ENCODE data around the gene PDAP1.
A peak's percentile ranks its signal among the peaks of the same experiment; 100 is the strongest.
"Not testable (repeated sequence)": the region's sequence is repeated elsewhere in the genome, so short reads cannot be mapped to it uniquely, and the experiment has no call there.

Gene PDAP1

DNA sequence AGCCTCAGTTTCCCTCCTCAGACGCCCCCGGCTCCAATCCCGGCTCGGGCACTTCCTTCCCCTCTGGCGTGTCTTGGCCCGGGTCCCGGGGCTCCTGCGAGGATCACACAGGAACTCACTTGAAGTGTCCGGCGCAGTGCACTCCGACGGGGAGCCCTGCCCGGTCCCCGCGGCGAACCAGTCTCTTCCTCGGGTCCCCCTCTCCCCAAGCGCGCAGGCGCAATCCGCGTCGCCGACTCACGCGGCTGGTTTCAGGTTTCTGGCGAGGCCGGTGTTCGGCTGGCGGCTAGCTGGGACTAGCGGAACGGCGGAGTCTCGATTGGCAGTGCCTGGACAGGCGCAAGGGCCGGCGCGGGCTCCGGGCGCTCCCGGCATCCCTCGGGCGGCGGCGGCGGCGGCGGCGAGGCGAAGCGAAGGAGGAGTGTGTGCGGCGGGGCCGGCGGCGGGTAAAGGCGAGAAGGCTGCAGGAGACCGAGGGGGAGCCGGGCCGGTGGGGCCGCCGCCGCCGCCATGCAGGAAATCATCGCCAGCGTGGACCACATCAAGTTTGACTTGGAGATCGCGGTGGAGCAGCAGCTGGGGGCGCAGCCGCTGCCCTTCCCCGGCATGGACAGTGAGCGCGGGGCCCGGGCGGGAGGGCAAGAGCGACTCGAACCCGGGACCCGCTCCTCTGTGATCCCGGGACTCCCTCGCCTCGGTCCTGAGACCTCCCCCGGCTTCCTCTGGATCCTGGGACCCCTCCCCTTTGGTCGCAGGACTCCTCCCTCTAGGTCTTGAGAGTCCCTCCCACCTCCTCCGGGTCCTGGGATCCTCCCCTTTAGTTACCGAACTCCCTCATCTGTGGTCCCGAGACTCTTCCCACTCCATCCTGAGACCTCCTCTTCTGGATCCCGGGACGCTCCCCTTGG is 30.4 kb upstream of the PDAP1 start, which contains the start of the genes CPSF4 and PTCD1:
Gene CPSF4, plus strand, starts transcription at position 371 of the 908 bp plus-strand sequence. Its CDS starts 140 bp downstream, at position 511.
Gene PTCD1, minus strand, starts transcription at position 226 of the 908 bp plus-strand sequence. CDS start 3,556 bp downstream, outside the sequence.
- Histone ChIP-seq H3K27me3 (replicated peaks in 2 of 5; ENCODE audit: control insufficient read depth in 4 of 5, insufficient read depth in 5 of 5, low read length in 4 of 5) (no peaks in the 10 kb centered on the region), H3K9me3 (ENCODE audit: control extremely low read depth in 1 of 5, control insufficient read depth in 4 of 5, insufficient read depth in 2 of 5, low read depth in 1 of 5, low read length in 4 of 5) (no peaks in the 10 kb centered on the region), H3K4me3 (ENCODE audit: control insufficient read depth in 1 of 7, extremely low read depth in 1 of 7, insufficient read depth in 4 of 7, low read depth in 2 of 7, low read length in 6 of 7) (peak within 1 kb of the TSS; percentile 90 to 98 (median 97)), H3K36me3 (ENCODE audit: control insufficient read depth in 4 of 4, insufficient read depth in 4 of 4, low read length in 3 of 4) (peaks cover 5 to 32% (median 13%) of the 10 kb centered on the region in 4 experiments), H3K27ac (ENCODE audit: insufficient read depth in 1 of 2, low read depth in 1 of 2, low read length in 2 of 2, poor library complexity in 1 of 2, severe bottlenecking in 2 of 2) (peak within 1 kb of the TSS; percentile 68 to 82), H3K4me1 (ENCODE audit: control extremely low read depth in 1 of 4, control insufficient read depth in 4 of 4, insufficient read depth in 4 of 4, low read length in 3 of 4) (peaks cover 6 to 22% (median 16%) of the 10 kb centered on the region in 4 experiments)
- peak; percentile 92 to 94 (median 93) for DNase-seq
- WGBS (ENCODE audit: insufficient coverage) = 0% methylated on average over 86 of the region's 89 CpGs
- CTCF ChIA-PET = interaction anchor here (0.6 kb wide), 2 partner anchors 30 to 511 kb away, joined by 3 read pairs; partner anchors contain the start of gene BUD31
- POLR2A ChIA-PET = interaction anchor here (1.1 to 1.6 kb wide), 2 partner anchors 31 to 63 kb away, joined by 3 to 7 read pairs; partner anchors contain the start of genes BUD31 and PDAP1

DNA sequence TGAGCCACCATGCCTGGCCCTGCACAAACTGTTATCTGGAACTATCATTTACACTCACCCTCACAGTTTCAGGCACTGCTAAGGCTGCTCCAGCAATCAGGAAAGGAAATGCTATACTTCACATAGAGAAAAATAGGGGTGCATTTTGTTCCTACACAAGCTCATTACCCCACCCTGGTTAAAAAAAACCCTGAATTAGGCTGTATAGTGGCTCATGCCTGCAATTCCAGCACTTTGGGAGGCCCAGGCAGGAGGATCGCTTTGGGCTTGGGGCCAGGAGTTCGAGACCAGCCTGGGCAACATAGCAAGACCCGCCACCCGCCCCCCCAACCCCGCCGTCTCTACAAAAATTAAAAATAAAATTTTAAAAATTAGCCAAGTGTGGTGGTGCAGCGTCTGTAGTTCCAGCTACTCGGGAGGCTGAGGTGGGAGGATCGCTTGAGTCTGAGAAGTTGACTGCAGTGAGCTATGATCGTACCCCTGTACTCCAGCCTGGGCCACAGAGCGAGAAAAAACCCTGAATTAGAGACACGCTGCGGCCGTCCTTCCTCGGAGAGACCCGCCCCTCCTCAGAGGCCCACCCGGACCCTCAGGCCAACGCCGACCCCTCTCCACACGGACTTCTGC is 29.7 kb upstream of the PDAP1 start:
- Histone ChIP-seq H3K27ac (ENCODE audit: insufficient read depth in 1 of 2, low read depth in 1 of 2, low read length in 2 of 2, poor library complexity in 1 of 2, severe bottlenecking in 2 of 2) (peak overlapping the region; percentile 68 to 82), H3K27me3 (replicated peaks in 2 of 5; ENCODE audit: control insufficient read depth in 4 of 5, insufficient read depth in 5 of 5, low read length in 4 of 5) (no peaks in the 10 kb centered on the region), H3K4me3 (ENCODE audit: control insufficient read depth in 1 of 7, extremely low read depth in 1 of 7, insufficient read depth in 4 of 7, low read depth in 2 of 7, low read length in 6 of 7) (peak overlapping the region; percentile 90 to 98 (median 97)), H3K4me1 (ENCODE audit: control extremely low read depth in 1 of 4, control insufficient read depth in 4 of 4, insufficient read depth in 4 of 4, low read length in 3 of 4) (peaks cover 6 to 22% (median 16%) of the 10 kb centered on the region in 4 experiments), H3K9me3 (ENCODE audit: control extremely low read depth in 1 of 5, control insufficient read depth in 4 of 5, insufficient read depth in 2 of 5, low read depth in 1 of 5, low read length in 4 of 5) (no peaks in the 10 kb centered on the region), H3K36me3 (ENCODE audit: control insufficient read depth in 4 of 4, insufficient read depth in 4 of 4, low read length in 3 of 4) (peaks cover 5 to 32% (median 17%) of the 10 kb centered on the region in 4 experiments)
- ChIA-PET CTCF (interaction anchor here (0.6 kb wide), 2 partner anchors 29 to 512 kb away, joined by 3 read pairs; partner anchors contain the start of gene BUD31), POLR2A (interaction anchor here (1.6 kb wide), 1 partner anchor 30 kb away, joined by 7 read pairs; the partner anchor contains the start of genes BUD31 and PDAP1)
- 7% methylated on average over 14 of the region's 20 CpGs for WGBS (ENCODE audit: insufficient coverage)
- DNase-seq = peak in 1 of 3 donors; percentile 6

DNA sequence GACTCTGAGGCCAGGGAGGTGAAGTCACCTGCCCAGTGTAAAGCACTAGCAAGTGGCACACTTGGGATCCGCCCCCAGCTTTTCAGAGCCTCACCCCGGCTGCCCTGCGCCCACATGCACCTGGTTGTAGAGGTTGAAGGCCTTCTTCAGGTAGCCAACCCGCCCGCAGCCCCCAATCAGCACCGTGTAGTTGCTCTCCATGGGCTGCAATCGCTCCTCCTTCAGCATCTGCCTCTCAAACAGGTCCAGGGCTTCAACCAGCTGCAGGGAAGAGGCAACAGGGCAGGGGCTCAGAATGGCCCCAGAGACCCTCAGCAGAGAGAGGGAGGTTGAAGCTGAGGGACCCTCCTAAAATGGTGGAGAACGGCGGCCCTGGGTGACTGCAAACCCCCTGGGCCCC is 24.8 kb upstream of the PDAP1 start:
- H3K36me3 ChIP-seq (ENCODE audit: control insufficient read depth in 4 of 4, insufficient read depth in 4 of 4, low read length in 3 of 4) = peaks cover 5 to 51% (median 42%) of the 10 kb centered on the region in 4 experiments
- POLR2A ChIA-PET = no interaction called here

DNA sequence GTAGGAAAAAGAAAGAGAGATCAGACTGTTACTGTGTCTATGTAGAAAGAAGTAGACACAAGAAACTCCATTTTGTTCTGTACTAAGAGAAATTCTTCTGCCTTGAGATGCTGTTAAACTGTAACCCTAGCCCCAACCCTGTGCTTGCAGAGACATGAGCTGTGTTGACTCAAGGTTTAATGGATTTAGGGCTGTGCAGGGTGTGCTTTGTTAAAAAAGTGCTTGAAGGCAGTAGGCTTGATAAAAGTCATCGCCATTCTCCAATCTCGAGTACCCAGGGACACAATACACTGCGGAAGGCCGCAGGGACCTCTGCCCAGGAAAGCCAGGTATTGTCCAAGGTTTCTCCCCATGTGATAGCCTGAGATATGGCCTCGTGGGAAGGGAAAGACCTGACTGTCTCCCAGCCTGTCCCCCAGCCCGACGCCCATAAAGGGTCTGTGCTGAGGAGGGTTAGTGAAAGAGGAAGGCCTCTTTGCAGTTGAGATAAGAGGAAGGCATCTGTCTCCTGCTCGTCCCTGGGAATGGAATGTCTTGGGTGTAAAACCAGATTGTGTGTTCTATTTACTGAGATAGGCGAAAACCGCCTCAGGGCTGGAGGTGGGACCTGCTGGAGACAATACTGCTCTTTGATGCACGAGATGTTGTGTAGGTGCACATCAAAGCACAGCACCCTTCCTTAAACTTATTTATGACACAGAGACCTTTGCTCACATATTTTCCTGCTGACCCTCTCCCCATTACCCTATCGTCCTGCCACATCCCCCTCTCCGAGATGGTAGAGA is 23.6 kb upstream of the PDAP1 start:
- 97% methylated on average over 12 of the region's 13 CpGs for WGBS (ENCODE audit: insufficient coverage)
- POLR2A ChIA-PET = interaction anchor here (0.7 kb wide), 1 partner anchor 34 kb away, joined by 3 read pairs; no protein-coding TSS in a partner anchor
- H3K27me3 ChIP-seq (replicated peaks in 2 of 5; ENCODE audit: control insufficient read depth in 4 of 5, insufficient read depth in 5 of 5, low read length in 4 of 5); H3K9me3 ChIP-seq (ENCODE audit: control extremely low read depth in 1 of 5, control insufficient read depth in 4 of 5, insufficient read depth in 2 of 5, low read depth in 1 of 5, low read length in 4 of 5); CTCF ChIA-PET; H3K27ac ChIP-seq (ENCODE audit: insufficient read depth in 1 of 2, low read depth in 1 of 2, low read length in 2 of 2, poor library complexity in 1 of 2, severe bottlenecking in 2 of 2); H3K4me3 ChIP-seq (ENCODE audit: control insufficient read depth in 1 of 7, extremely low read depth in 1 of 7, insufficient read depth in 4 of 7, low read depth in 2 of 7, low read length in 6 of 7); H3K4me1 ChIP-seq (ENCODE audit: control extremely low read depth in 1 of 4, control insufficient read depth in 4 of 4, insufficient read depth in 4 of 4, low read length in 3 of 4); DNase-seq: not testable (repeated sequence)
- H3K36me3 ChIP-seq (ENCODE audit: control insufficient read depth in 4 of 4, insufficient read depth in 4 of 4, low read length in 3 of 4) = peaks cover 5 to 52% (median 42%) of the 10 kb centered on the region in 4 experiments

More for the DNA sequence above, 24.8 kb upstream of the PDAP1 start:
- H3K9me3 ChIP-seq (ENCODE audit: control extremely low read depth in 1 of 5, control insufficient read depth in 4 of 5, insufficient read depth in 2 of 5, low read depth in 1 of 5, low read length in 4 of 5) = no peaks in the 10 kb centered on the region
- DNase-seq = no peak
- no peak overlapping the region for H3K4me3 ChIP-seq (ENCODE audit: control insufficient read depth in 1 of 7, extremely low read depth in 1 of 7, insufficient read depth in 4 of 7, low read depth in 2 of 7, low read length in 6 of 7)
- H3K27ac ChIP-seq (ENCODE audit: insufficient read depth in 1 of 2, low read depth in 1 of 2, low read length in 2 of 2, poor library complexity in 1 of 2, severe bottlenecking in 2 of 2) = no peak overlapping the region
- H3K27me3 ChIP-seq (replicated peaks in 2 of 5; ENCODE audit: control insufficient read depth in 4 of 5, insufficient read depth in 5 of 5, low read length in 4 of 5) = no peaks in the 10 kb centered on the region
- 90% methylated on average over 2 of the region's 9 CpGs for WGBS (ENCODE audit: insufficient coverage)
- CTCF ChIA-PET = interaction anchor here (0.6 kb wide), 1 partner anchor 63 kb away, joined by 3 read pairs; no protein-coding TSS in a partner anchor
- H3K4me1 ChIP-seq (ENCODE audit: control extremely low read depth in 1 of 4, control insufficient read depth in 4 of 4, insufficient read depth in 4 of 4, low read length in 3 of 4) = peaks cover 0 to 9% (median 4%) of the 10 kb centered on the region in 4 experiments

DNA sequence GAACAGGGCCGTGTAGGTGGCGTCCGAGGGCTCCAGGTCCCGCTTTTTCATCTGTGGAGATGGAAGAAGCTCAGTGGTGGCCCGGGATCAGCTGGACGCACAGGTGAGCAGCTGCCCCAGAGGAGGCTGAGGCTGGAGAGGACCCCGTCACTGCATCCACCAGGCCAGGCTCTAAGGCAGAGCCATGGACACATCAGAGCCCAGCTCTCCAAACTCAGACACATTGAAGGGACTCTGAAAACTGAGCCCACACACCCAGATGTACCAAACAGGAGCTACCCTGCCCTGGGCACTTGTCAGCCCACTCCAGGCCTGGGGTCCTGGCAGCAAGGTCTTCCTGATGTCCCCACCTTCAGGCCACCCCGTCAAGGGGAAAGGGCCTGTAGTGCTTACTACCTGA is 21.4 kb upstream of the PDAP1 start:
- H3K4me3 ChIP-seq (ENCODE audit: control insufficient read depth in 1 of 7, extremely low read depth in 1 of 7, insufficient read depth in 4 of 7, low read depth in 2 of 7, low read length in 6 of 7) = no peak overlapping the region
- H3K9me3 ChIP-seq (ENCODE audit: control extremely low read depth in 1 of 5, control insufficient read depth in 4 of 5, insufficient read depth in 2 of 5, low read depth in 1 of 5, low read length in 4 of 5) = no peaks in the 10 kb centered on the region
- 95% methylated on average over 6 of the region's 8 CpGs for WGBS (ENCODE audit: insufficient coverage)
- ChIA-PET POLR2A (no interaction called here), CTCF (interaction anchor here (1.0 to 1.2 kb wide), 3 partner anchors 10 to 16 kb away, joined by 3 to 6 read pairs (median 3); no protein-coding TSS in a partner anchor)
- H3K27ac ChIP-seq (ENCODE audit: insufficient read depth in 1 of 2, low read depth in 1 of 2, low read length in 2 of 2, poor library complexity in 1 of 2, severe bottlenecking in 2 of 2) = no peak overlapping the region
- DNase-seq = no peak
- H3K27me3 ChIP-seq (replicated peaks in 2 of 5; ENCODE audit: control insufficient read depth in 4 of 5, insufficient read depth in 5 of 5, low read length in 4 of 5) = no peaks in the 10 kb centered on the region
- no peaks in the 10 kb centered on the region for H3K4me1 ChIP-seq (ENCODE audit: control extremely low read depth in 1 of 4, control insufficient read depth in 4 of 4, insufficient read depth in 4 of 4, low read length in 3 of 4)
- H3K36me3 ChIP-seq (ENCODE audit: control insufficient read depth in 4 of 4, insufficient read depth in 4 of 4, low read length in 3 of 4) = peaks cover 6 to 58% (median 45%) of the 10 kb centered on the region in 4 experiments

DNA sequence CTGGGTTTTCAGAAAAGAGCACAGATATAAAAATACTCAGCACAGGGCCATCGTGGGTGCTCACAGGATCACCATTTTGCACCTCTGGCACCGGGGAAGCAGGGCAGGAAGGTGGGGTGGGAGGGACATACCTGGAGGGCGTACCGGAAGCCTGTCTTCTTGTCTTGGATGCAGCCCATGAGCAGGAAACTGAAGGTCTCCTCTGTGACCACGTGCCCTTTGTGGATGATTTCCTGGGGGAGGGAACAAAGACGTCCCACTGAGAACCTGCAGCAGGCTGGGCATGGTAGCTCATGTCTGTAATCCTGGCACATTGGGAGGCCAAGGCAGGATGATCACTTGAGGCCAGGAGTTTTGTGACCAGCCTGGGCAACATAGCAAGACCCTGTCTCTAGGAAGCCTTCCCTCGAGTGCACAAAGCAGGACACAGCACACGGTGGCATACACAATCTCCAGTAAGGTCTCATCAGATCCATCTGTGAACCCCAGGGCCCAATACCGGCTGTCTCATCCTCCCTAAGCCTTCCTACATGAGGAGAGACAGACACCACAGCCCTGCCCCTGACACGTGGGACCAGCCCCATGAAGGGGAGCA is 20.7 kb upstream of the PDAP1 start:
- POLR2A ChIA-PET = no interaction called here
- no peaks in the 10 kb centered on the region for H3K27me3 ChIP-seq (replicated peaks in 2 of 5; ENCODE audit: control insufficient read depth in 4 of 5, insufficient read depth in 5 of 5, low read length in 4 of 5)
- 95% methylated on average over 10 of the region's 10 CpGs for WGBS (ENCODE audit: insufficient coverage)
- no peaks in the 10 kb centered on the region for H3K4me1 ChIP-seq (ENCODE audit: control extremely low read depth in 1 of 4, control insufficient read depth in 4 of 4, insufficient read depth in 4 of 4, low read length in 3 of 4)
- CTCF ChIA-PET = interaction anchor here (1.1 kb wide), 1 partner anchor 9 kb away, joined by 6 read pairs; no protein-coding TSS in a partner anchor
- no peaks in the 10 kb centered on the region for H3K9me3 ChIP-seq (ENCODE audit: control extremely low read depth in 1 of 5, control insufficient read depth in 4 of 5, insufficient read depth in 2 of 5, low read depth in 1 of 5, low read length in 4 of 5)
- no peak for DNase-seq
- H3K36me3 ChIP-seq (ENCODE audit: control insufficient read depth in 4 of 4, insufficient read depth in 4 of 4, low read length in 3 of 4) = peaks cover 6 to 60% (median 45%) of the 10 kb centered on the region in 4 experiments
- no peak overlapping the region for H3K27ac ChIP-seq (ENCODE audit: insufficient read depth in 1 of 2, low read depth in 1 of 2, low read length in 2 of 2, poor library complexity in 1 of 2, severe bottlenecking in 2 of 2)
- H3K4me3 ChIP-seq (ENCODE audit: control insufficient read depth in 1 of 7, extremely low read depth in 1 of 7, insufficient read depth in 4 of 7, low read depth in 2 of 7, low read length in 6 of 7) = no peak overlapping the region

Data from common myeloid progenitor, CD34-positive (primary cell).